Measurements from ENCODE around the gene ROBO3.
A peak's percentile ranks its signal among the peaks of the same experiment; 100 is the strongest.

ROBO3 gene

GRCh38 chr11:124843616-124843910 is 21.7 kb upstream of the ROBO3 start:
- peaks cover 42 to 100% (median 70%) of the 10 kb centered on the region in 5 experiments for H3K27me3 ChIP-seq (replicated peaks in 2 of 5; ENCODE audit: control insufficient read depth in 4 of 5, insufficient read depth in 5 of 5, low read length in 4 of 5)
- H3K4me3 ChIP-seq (ENCODE audit: control insufficient read depth in 1 of 7, extremely low read depth in 1 of 7, insufficient read depth in 4 of 7, low read depth in 2 of 7, low read length in 6 of 7), result no peak overlapping the region
- no peaks in the 10 kb centered on the region for H3K36me3 ChIP-seq (ENCODE audit: control insufficient read depth in 4 of 4, insufficient read depth in 4 of 4, low read length in 3 of 4)
- H3K4me1 ChIP-seq (ENCODE audit: control extremely low read depth in 1 of 4, control insufficient read depth in 4 of 4, insufficient read depth in 4 of 4, low read length in 3 of 4), result peaks cover 0 to 24% (median 18%) of the 10 kb centered on the region in 4 experiments
- POLR2A ChIA-PET, result no interaction called here
- CTCF ChIA-PET, result interaction anchor here (0.7 to 2.0 kb wide), 5 partner anchors 11 to 279 kb away, joined by 3 to 15 read pairs (median 4); partner anchors contain the start of gene ROBO3
- H3K9me3 ChIP-seq (ENCODE audit: control extremely low read depth in 1 of 5, control insufficient read depth in 4 of 5, insufficient read depth in 2 of 5, low read depth in 1 of 5, low read length in 4 of 5), result no peaks in the 10 kb centered on the region
- no peak overlapping the region for H3K27ac ChIP-seq (ENCODE audit: insufficient read depth in 1 of 2, low read depth in 1 of 2, low read length in 2 of 2, poor library complexity in 1 of 2, severe bottlenecking in 2 of 2)
- no peak for DNase-seq
- 10% methylated on average over 8 of the region's 8 CpGs for WGBS (ENCODE audit: insufficient coverage)

GRCh38 chr11:124844664-124845079 is 20.6 kb upstream of the ROBO3 start:
- H3K4me1 ChIP-seq (ENCODE audit: control extremely low read depth in 1 of 4, control insufficient read depth in 4 of 4, insufficient read depth in 4 of 4, low read length in 3 of 4), result peaks cover 0 to 15% (median 9%) of the 10 kb centered on the region in 4 experiments
- ChIA-PET CTCF (interaction anchor here (1.1 to 2.0 kb wide), 4 partner anchors 16 to 176 kb away, joined by 3 to 15 read pairs (median 4); partner anchors contain the start of gene ROBO3), POLR2A (no interaction called here)
- H3K36me3 ChIP-seq (ENCODE audit: control insufficient read depth in 4 of 4, insufficient read depth in 4 of 4, low read length in 3 of 4), result no peaks in the 10 kb centered on the region
- H3K4me3 ChIP-seq (ENCODE audit: control insufficient read depth in 1 of 7, extremely low read depth in 1 of 7, insufficient read depth in 4 of 7, low read depth in 2 of 7, low read length in 6 of 7), result no peak overlapping the region
- H3K27ac ChIP-seq (ENCODE audit: insufficient read depth in 1 of 2, low read depth in 1 of 2, low read length in 2 of 2, poor library complexity in 1 of 2, severe bottlenecking in 2 of 2), result no peak overlapping the region
- DNase-seq, result no peak
- H3K9me3 ChIP-seq (ENCODE audit: control extremely low read depth in 1 of 5, control insufficient read depth in 4 of 5, insufficient read depth in 2 of 5, low read depth in 1 of 5, low read length in 4 of 5), result no peaks in the 10 kb centered on the region
- H3K27me3 ChIP-seq (replicated peaks in 2 of 5; ENCODE audit: control insufficient read depth in 4 of 5, insufficient read depth in 5 of 5, low read length in 4 of 5), result peaks cover 43 to 100% (median 73%) of the 10 kb centered on the region in 5 experiments
- 3% methylated on average over 4 of the region's 8 CpGs for WGBS (ENCODE audit: insufficient coverage)

GRCh38 chr11:124846070-124846673 is 19.1 kb upstream of the ROBO3 start:
- WGBS (ENCODE audit: insufficient coverage), result 25% methylated on average over 6 of the region's 11 CpGs

GRCh38 chr11:124859171-124859570 is 6.1 kb upstream of the ROBO3 start:
- no peaks in the 10 kb centered on the region for H3K36me3 ChIP-seq (ENCODE audit: control insufficient read depth in 4 of 4, insufficient read depth in 4 of 4, low read length in 3 of 4)
- H3K27me3 ChIP-seq (replicated peaks in 2 of 5; ENCODE audit: control insufficient read depth in 4 of 5, insufficient read depth in 5 of 5, low read length in 4 of 5), result peaks cover 18 to 68% (median 32%) of the 10 kb centered on the region in 5 experiments
- DNase-seq, result no peak
- no peak overlapping the region for H3K4me3 ChIP-seq (ENCODE audit: control insufficient read depth in 1 of 7, extremely low read depth in 1 of 7, insufficient read depth in 4 of 7, low read depth in 2 of 7, low read length in 6 of 7)
- H3K4me1 ChIP-seq (ENCODE audit: control extremely low read depth in 1 of 4, control insufficient read depth in 4 of 4, insufficient read depth in 4 of 4, low read length in 3 of 4), result peaks cover 0 to 4% (median 1%) of the 10 kb centered on the region in 4 experiments
- POLR2A ChIA-PET, result no interaction called here
- no peak overlapping the region for H3K27ac ChIP-seq (ENCODE audit: insufficient read depth in 1 of 2, low read depth in 1 of 2, low read length in 2 of 2, poor library complexity in 1 of 2, severe bottlenecking in 2 of 2)
- WGBS (ENCODE audit: insufficient coverage), result 92% methylated on average over 2 of the region's 2 CpGs
- no peaks in the 10 kb centered on the region for H3K9me3 ChIP-seq (ENCODE audit: control extremely low read depth in 1 of 5, control insufficient read depth in 4 of 5, insufficient read depth in 2 of 5, low read depth in 1 of 5, low read length in 4 of 5)
- CTCF ChIA-PET, result interaction anchor here (1.3 to 2.5 kb wide), 3 partner anchors 11 to 22 kb away, joined by 3 to 9 read pairs (median 8); no protein-coding TSS in a partner anchor

More at GRCh38 chr11:124846070-124846673, 19.1 kb upstream of the ROBO3 start:
- H3K4me3 ChIP-seq (ENCODE audit: control insufficient read depth in 1 of 7, extremely low read depth in 1 of 7, insufficient read depth in 4 of 7, low read depth in 2 of 7, low read length in 6 of 7), result no peak overlapping the region
- peaks cover 0 to 4% (median 0%) of the 10 kb centered on the region in 5 experiments for H3K9me3 ChIP-seq (ENCODE audit: control extremely low read depth in 1 of 5, control insufficient read depth in 4 of 5, insufficient read depth in 2 of 5, low read depth in 1 of 5, low read length in 4 of 5)
- ChIA-PET CTCF (interaction anchor here (1.4 to 2.6 kb wide), 5 partner anchors 8 to 177 kb away, joined by 4 to 10 read pairs (median 5); partner anchors contain the start of gene ROBO3), POLR2A (no interaction called here)
- H3K27ac ChIP-seq (ENCODE audit: insufficient read depth in 1 of 2, low read depth in 1 of 2, low read length in 2 of 2, poor library complexity in 1 of 2, severe bottlenecking in 2 of 2), result no peak overlapping the region
- peaks cover 0 to 10% (median 5%) of the 10 kb centered on the region in 4 experiments for H3K4me1 ChIP-seq (ENCODE audit: control extremely low read depth in 1 of 4, control insufficient read depth in 4 of 4, insufficient read depth in 4 of 4, low read length in 3 of 4)
- peaks cover 36 to 100% (median 72%) of the 10 kb centered on the region in 5 experiments for H3K27me3 ChIP-seq (replicated peaks in 2 of 5; ENCODE audit: control insufficient read depth in 4 of 5, insufficient read depth in 5 of 5, low read length in 4 of 5)
- no peak for DNase-seq
- no peaks in the 10 kb centered on the region for H3K36me3 ChIP-seq (ENCODE audit: control insufficient read depth in 4 of 4, insufficient read depth in 4 of 4, low read length in 3 of 4)

GRCh38 chr11:124861670-124862069 is 3.6 kb upstream of the ROBO3 start:
- Histone ChIP-seq H3K4me3 (ENCODE audit: control insufficient read depth in 1 of 7, extremely low read depth in 1 of 7, insufficient read depth in 4 of 7, low read depth in 2 of 7, low read length in 6 of 7) (no peak overlapping the region), H3K27me3 (replicated peaks in 2 of 5; ENCODE audit: control insufficient read depth in 4 of 5, insufficient read depth in 5 of 5, low read length in 4 of 5) (peaks cover 8 to 75% (median 49%) of the 10 kb centered on the region in 5 experiments), H3K36me3 (ENCODE audit: control insufficient read depth in 4 of 4, insufficient read depth in 4 of 4, low read length in 3 of 4) (no peaks in the 10 kb centered on the region), H3K4me1 (ENCODE audit: control extremely low read depth in 1 of 4, control insufficient read depth in 4 of 4, insufficient read depth in 4 of 4, low read length in 3 of 4) (peaks cover 0 to 20% (median 11%) of the 10 kb centered on the region in 4 experiments), H3K9me3 (ENCODE audit: control extremely low read depth in 1 of 5, control insufficient read depth in 4 of 5, insufficient read depth in 2 of 5, low read depth in 1 of 5, low read length in 4 of 5) (peaks cover 0 to 4% (median 2%) of the 10 kb centered on the region in 5 experiments), H3K27ac (ENCODE audit: insufficient read depth in 1 of 2, low read depth in 1 of 2, low read length in 2 of 2, poor library complexity in 1 of 2, severe bottlenecking in 2 of 2) (no peak overlapping the region)
- CTCF ChIA-PET, result interaction anchor here (1.1 kb wide), 1 partner anchor 19 kb away, joined by 3 read pairs; no protein-coding TSS in a partner anchor
- POLR2A ChIA-PET, result no interaction called here
- DNase-seq, result no peak
- WGBS (ENCODE audit: insufficient coverage), result 67% methylated on average over 1 of the region's 4 CpGs

- POLR2A ChIA-PET, result no interaction called here
- no peak overlapping the region for H3K27ac ChIP-seq (ENCODE audit: insufficient read depth in 1 of 2, low read depth in 1 of 2, low read length in 2 of 2, poor library complexity in 1 of 2, severe bottlenecking in 2 of 2)
- CTCF ChIA-PET, result interaction anchor here (0.8 to 1.2 kb wide), 2 partner anchors 17 to 26 kb away, joined by 3 to 4 read pairs; no protein-coding TSS in a partner anchor
- no peaks in the 10 kb centered on the region for H3K36me3 ChIP-seq (ENCODE audit: control insufficient read depth in 4 of 4, insufficient read depth in 4 of 4, low read length in 3 of 4)
- 4% methylated on average over 27 of the region's 31 CpGs for WGBS (ENCODE audit: insufficient coverage)
- DNase-seq, result no peak
- peaks cover 0 to 4% (median 3%) of the 10 kb centered on the region in 5 experiments for H3K9me3 ChIP-seq (ENCODE audit: control extremely low read depth in 1 of 5, control insufficient read depth in 4 of 5, insufficient read depth in 2 of 5, low read depth in 1 of 5, low read length in 4 of 5)
- H3K4me3 ChIP-seq (ENCODE audit: control insufficient read depth in 1 of 7, extremely low read depth in 1 of 7, insufficient read depth in 4 of 7, low read depth in 2 of 7, low read length in 6 of 7), result no peak overlapping the region
- peaks cover 0 to 23% (median 12%) of the 10 kb centered on the region in 4 experiments for H3K4me1 ChIP-seq (ENCODE audit: control extremely low read depth in 1 of 4, control insufficient read depth in 4 of 4, insufficient read depth in 4 of 4, low read length in 3 of 4)
- H3K27me3 ChIP-seq (replicated peaks in 2 of 5; ENCODE audit: control insufficient read depth in 4 of 5, insufficient read depth in 5 of 5, low read length in 4 of 5), result peaks cover 10 to 91% (median 64%) of the 10 kb centered on the region in 5 experiments
Observed at GRCh38 chr11:124863137-124863825, 2.0 kb upstream of the ROBO3 start.

- Histone ChIP-seq H3K27me3 (replicated peaks in 2 of 5; ENCODE audit: control insufficient read depth in 4 of 5, insufficient read depth in 5 of 5, low read length in 4 of 5) (peaks cover 10 to 93% (median 69%) of the 10 kb centered on the region in 5 experiments), H3K36me3 (ENCODE audit: control insufficient read depth in 4 of 4, insufficient read depth in 4 of 4, low read length in 3 of 4) (no peaks in the 10 kb centered on the region), H3K9me3 (ENCODE audit: control extremely low read depth in 1 of 5, control insufficient read depth in 4 of 5, insufficient read depth in 2 of 5, low read depth in 1 of 5, low read length in 4 of 5) (peaks cover 0 to 4% (median 3%) of the 10 kb centered on the region in 5 experiments), H3K4me1 (ENCODE audit: control extremely low read depth in 1 of 4, control insufficient read depth in 4 of 4, insufficient read depth in 4 of 4, low read length in 3 of 4) (peaks cover 0 to 28% (median 15%) of the 10 kb centered on the region in 4 experiments), H3K27ac (ENCODE audit: insufficient read depth in 1 of 2, low read depth in 1 of 2, low read length in 2 of 2, poor library complexity in 1 of 2, severe bottlenecking in 2 of 2) (no peak overlapping the region), H3K4me3 (ENCODE audit: control insufficient read depth in 1 of 7, extremely low read depth in 1 of 7, insufficient read depth in 4 of 7, low read depth in 2 of 7, low read length in 6 of 7) (no peak overlapping the region)
- ChIA-PET POLR2A (no interaction called here), CTCF (interaction anchor here (0.8 to 1.2 kb wide), 2 partner anchors 17 to 26 kb away, joined by 3 to 4 read pairs; no protein-coding TSS in a partner anchor)
- DNase-seq, result peak in 2 of 3 donors; percentile 48 to 51
- WGBS (ENCODE audit: insufficient coverage), result 17% methylated on average over 3 of the region's 9 CpGs
Observed at GRCh38 chr11:124863826-124864165, 1.4 kb upstream of the ROBO3 start.
